ENCODE data around the gene NDEL1. TPM values are rescaled to one million over a fixed set of nuclear protein-coding genes. Genes with fewer than 3 reads are reported as not detected.

The NDEL1 gene
- total RNA-seq, 1 donor from 2014 or later = 51.7 TPM

DNA sequence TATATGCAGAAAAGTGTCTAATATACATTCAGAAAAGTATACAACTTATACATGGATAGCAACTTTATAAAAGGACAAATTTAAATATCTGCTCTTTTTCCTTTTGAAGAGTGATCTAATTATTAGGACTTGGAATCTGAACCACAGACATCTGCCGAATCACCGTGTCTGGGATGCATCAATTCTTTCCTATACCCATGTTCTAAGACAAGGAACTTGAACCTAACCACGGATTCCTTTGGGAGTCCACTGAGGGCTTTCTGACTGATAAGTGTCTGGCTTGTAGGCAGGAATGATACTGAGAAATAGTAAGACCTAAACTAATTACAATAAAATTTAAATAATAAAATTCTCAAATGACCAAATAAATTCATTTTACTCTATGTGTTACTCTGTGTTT is 54.2 kb downstream of the NDEL1 start:
- H3K36me3 Mint-ChIP-seq (ENCODE audit: unreplicated experiment) = peaks cover 11% of the 10 kb centered on the region
- no peak overlapping the region for H3K4me3 Mint-ChIP-seq (ENCODE audit: unreplicated experiment)
- peaks cover 2% of the 10 kb centered on the region for H3K4me1 Mint-ChIP-seq (ENCODE audit: low read depth, unreplicated experiment)
- H3K27me3 Mint-ChIP-seq (ENCODE audit: unreplicated experiment) = peaks cover 3% of the 10 kb centered on the region
- peaks cover 2% of the 10 kb centered on the region for H3K9me3 Mint-ChIP-seq (ENCODE audit: unreplicated experiment)
- DNase-seq = no peak
- TF ChIP-seq, protein P1, sequence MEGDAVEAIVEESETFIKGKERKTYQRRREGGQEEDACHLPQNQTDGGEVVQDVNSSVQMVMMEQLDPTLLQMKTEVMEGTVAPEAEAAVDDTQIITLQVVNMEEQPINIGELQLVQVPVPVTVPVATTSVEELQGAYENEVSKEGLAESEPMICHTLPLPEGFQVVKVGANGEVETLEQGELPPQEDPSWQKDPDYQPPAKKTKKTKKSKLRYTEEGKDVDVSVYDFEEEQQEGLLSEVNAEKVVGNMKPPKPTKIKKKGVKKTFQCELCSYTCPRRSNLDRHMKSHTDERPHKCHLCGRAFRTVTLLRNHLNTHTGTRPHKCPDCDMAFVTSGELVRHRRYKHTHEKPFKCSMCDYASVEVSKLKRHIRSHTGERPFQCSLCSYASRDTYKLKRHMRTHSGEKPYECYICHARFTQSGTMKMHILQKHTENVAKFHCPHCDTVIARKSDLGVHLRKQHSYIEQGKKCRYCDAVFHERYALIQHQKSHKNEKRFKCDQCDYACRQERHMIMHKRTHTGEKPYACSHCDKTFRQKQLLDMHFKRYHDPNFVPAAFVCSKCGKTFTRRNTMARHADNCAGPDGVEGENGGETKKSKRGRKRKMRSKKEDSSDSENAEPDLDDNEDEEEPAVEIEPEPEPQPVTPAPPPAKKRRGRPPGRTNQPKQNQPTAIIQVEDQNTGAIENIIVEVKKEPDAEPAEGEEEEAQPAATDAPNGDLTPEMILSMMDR (IDR thresholded peaks at IDR 0.05; ENCODE audit: partially characterized antibody, unreplicated experiment) = no peak
- H3K27ac Mint-ChIP-seq (ENCODE audit: unreplicated experiment) = no peak overlapping the region

DNA sequence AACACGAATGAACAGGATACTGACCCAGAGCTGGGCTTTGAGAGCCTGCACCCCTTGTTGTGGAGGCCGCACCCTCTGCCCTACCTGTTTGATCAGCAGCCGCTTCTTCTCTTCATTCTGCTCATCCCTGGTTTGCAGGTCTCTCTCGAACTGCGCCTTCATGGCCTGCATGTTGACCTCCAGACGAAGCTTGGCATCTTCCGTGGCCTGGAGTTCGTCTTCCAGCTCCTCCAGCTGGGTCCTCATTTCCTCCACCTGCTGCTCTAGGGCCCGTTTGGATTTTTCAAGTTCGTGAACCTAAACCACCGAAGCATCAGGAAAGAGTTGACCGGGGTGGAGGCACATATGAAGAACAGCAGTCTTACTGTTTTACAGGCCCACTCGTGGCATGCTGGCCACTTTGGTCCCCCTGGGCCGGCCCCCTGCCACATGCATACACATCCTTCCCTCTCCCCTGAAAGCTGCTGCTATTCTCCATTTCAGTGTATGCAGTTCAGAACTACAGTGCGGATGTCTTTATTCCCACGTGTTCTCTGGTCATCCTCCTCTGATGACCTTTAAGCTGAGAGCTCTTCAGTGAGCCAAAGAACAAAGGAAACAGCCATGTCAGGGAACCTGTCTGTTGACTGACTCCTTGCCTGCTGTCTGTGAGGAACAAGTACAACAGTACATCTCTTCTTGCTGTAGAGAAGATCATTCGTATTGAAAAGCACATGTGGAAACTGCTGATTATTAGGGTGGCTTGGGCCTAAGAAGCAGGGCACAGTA is 54.8 kb downstream of the NDEL1 start:
- Mint-ChIP-seq H3K4me3 (ENCODE audit: unreplicated experiment) (no peak overlapping the region), H3K27me3 (ENCODE audit: unreplicated experiment) (peaks cover 3% of the 10 kb centered on the region), H3K4me1 (ENCODE audit: low read depth, unreplicated experiment) (peaks cover 2% of the 10 kb centered on the region), H3K9me3 (ENCODE audit: unreplicated experiment) (peaks cover 2% of the 10 kb centered on the region), H3K36me3 (ENCODE audit: unreplicated experiment) (peaks cover 11% of the 10 kb centered on the region), H3K27ac (ENCODE audit: unreplicated experiment) (no peak overlapping the region)
- TF ChIP-seq, protein P1 (IDR thresholded peaks at IDR 0.05; ENCODE audit: partially characterized antibody, unreplicated experiment) = no peak
- DNase-seq = no peak

DNA sequence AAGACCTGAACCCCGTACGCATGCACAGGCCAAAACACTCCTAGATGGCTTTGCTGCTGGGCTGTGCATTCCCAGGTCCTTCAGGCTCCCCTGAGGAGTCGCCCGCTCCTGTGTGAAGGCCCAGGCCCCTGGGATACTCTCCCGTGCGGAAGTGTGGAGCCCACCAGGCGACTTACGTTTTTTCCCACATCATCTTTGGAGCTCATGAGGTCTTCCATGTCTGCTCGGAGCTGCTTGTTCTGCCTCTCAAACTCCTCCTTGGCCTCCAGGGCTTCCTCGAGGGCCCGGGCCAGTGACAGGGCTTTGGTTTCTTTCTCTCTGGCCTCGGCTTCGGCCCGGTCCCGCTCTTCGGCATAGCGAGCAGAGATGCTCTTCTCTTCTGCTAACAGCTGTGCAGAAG is 56.4 kb downstream of the NDEL1 start:
- peaks cover 3% of the 10 kb centered on the region for H3K27me3 Mint-ChIP-seq (ENCODE audit: unreplicated experiment)
- H3K4me3 Mint-ChIP-seq (ENCODE audit: unreplicated experiment) = no peak overlapping the region
- H3K27ac Mint-ChIP-seq (ENCODE audit: unreplicated experiment) = no peak overlapping the region
- H3K36me3 Mint-ChIP-seq (ENCODE audit: unreplicated experiment) = peaks cover 7% of the 10 kb centered on the region
- peaks cover 2% of the 10 kb centered on the region for H3K9me3 Mint-ChIP-seq (ENCODE audit: unreplicated experiment)
- TF ChIP-seq, protein P1 (IDR thresholded peaks at IDR 0.05; ENCODE audit: partially characterized antibody, unreplicated experiment) = no peak
- DNase-seq = no peak
- peaks cover 2% of the 10 kb centered on the region for H3K4me1 Mint-ChIP-seq (ENCODE audit: low read depth, unreplicated experiment)

DNA sequence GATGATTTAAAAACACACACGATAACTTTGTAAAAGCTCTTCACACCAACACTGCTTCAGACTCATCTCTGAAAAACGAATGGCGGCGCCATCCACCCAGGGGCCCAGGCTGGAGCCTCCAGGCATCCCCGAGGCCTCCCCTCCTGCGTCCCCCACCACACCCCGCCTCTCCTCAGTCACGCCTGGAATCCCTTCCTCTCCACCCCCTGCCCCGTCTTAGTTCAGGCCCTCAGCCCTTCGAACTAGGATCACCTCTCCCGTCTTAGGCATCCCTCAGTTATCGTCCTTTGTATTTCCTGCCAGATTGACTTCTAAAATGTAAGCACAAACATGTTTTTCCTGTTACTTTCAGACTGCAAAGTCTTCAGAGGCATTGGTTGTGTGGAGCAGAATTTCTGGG is 58.3 kb downstream of the NDEL1 start:
- H3K27ac Mint-ChIP-seq (ENCODE audit: unreplicated experiment) = peak overlapping the region; percentile 62
- no peak overlapping the region for H3K4me3 Mint-ChIP-seq (ENCODE audit: unreplicated experiment)

More for the DNA sequence above, 58.3 kb downstream of the NDEL1 start:
- Mint-ChIP-seq H3K27me3 (ENCODE audit: unreplicated experiment) (peaks cover 3% of the 10 kb centered on the region), H3K36me3 (ENCODE audit: unreplicated experiment) (peaks cover 7% of the 10 kb centered on the region), H3K4me1 (ENCODE audit: low read depth, unreplicated experiment) (peaks cover 2% of the 10 kb centered on the region), H3K9me3 (ENCODE audit: unreplicated experiment) (no peaks in the 10 kb centered on the region)
- TF ChIP-seq, protein P1 (IDR thresholded peaks at IDR 0.05; ENCODE audit: partially characterized antibody, unreplicated experiment) = no peak
- no peak for DNase-seq

Data from glutamatergic neuron (in vitro differentiated cells).